ENCODE data around the gene SOX11. TPM values are rescaled to one million over a fixed set of nuclear protein-coding genes. Genes with fewer than 3 reads are reported as not detected.
"Not testable (repeated sequence)": the region's sequence is repeated elsewhere in the genome, so short reads cannot be mapped to it uniquely, and the experiment has no call there.

Gene SOX11
- not detected for total RNA-seq

DNA sequence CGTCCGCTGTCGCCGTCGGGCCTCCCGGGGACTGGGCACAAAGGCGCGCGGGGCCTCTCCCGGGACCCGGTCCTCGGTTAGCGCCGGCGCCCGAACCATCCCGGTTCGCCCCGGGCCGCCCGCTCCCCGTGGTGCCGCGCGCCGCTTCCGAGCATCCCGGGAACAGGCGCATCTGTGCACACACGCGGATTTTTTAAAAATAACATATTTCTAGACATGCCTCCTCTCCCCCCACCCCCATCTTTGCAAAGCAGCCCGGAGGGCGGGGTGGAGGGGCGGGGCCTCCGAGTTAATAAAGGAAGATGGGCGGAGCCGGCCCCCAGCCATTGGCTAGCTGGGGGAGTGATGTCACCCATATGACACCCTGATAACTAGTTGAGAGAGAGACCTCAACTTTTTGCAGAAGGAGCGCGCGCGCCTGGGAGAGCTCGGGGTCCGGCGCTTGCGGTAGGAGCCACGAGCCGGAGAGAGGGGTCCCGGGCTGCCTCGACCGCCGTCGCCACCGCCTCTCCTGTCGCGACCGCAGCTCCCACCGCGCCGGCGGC, at the start of gene SOX11:
Gene SOX11 (plus strand): TSS at position 400 of the 545 bp plus-strand sequence. CDS start 338 bp downstream, outside the sequence.
- Histone ChIP-seq H3K36me3 (no peaks in the 10 kb centered on the region), H3K9me3 (no peaks in the 10 kb centered on the region), H3K27me3 (replicated peaks; ENCODE audit: insufficient read depth) (peaks cover 9% of the 10 kb centered on the region), H3K27ac (no peak within 1 kb of the TSS), H3K4me3 (peak within 1 kb of the TSS; percentile 50), H3K4me1 (ENCODE audit: control insufficient read depth in 1 of 2, low read depth in 2 of 2) (peaks cover 7 to 25% of the 10 kb centered on the region in 2 donors)
- ATAC-seq (ENCODE audit: insufficient number of reproducible peaks, low FRiP score, low read depth) (no peak), DNase-seq (ENCODE audit: low spot score) (no peak)
- TF ChIP-seq CTCF (IDR thresholded peaks at IDR 0.05) = no peak

DNA sequence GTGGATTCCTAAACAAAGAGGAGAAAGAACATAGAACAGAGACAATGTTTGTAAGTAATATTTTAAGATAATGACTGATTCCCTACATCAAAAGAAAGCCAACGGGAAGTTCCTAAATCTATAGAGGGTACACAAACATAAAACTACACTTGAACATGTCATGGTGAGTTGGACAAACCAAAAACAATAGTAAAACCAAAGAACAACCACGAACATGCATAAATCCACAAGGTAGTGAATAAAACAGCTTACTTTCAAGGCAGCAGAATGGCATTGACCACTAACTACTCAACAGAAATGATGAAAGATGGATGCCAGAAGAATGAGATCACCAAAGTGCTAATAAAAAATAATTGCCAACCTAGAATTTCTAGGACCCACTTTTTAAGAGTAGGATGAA, 39.5 kb upstream of the SOX11 start:
- H3K4me1 ChIP-seq (ENCODE audit: control insufficient read depth in 1 of 2, low read depth in 2 of 2); H3K27ac ChIP-seq; H3K9me3 ChIP-seq; H3K36me3 ChIP-seq; DNase-seq (ENCODE audit: low spot score); ATAC-seq (ENCODE audit: insufficient number of reproducible peaks, low FRiP score, low read depth); H3K27me3 ChIP-seq (replicated peaks; ENCODE audit: insufficient read depth); H3K4me3 ChIP-seq: not testable (repeated sequence)

GRCh38 chr2:5653756-5654155, 38.4 kb upstream of the SOX11 start:
- not testable (repeated sequence) for H3K4me3 ChIP-seq; H3K27me3 ChIP-seq (replicated peaks; ENCODE audit: insufficient read depth); H3K9me3 ChIP-seq; H3K4me1 ChIP-seq (ENCODE audit: control insufficient read depth in 1 of 2, low read depth in 2 of 2); DNase-seq (ENCODE audit: low spot score); H3K36me3 ChIP-seq; H3K27ac ChIP-seq; ATAC-seq (ENCODE audit: insufficient number of reproducible peaks, low FRiP score, low read depth)

- DNase-seq (ENCODE audit: low spot score) (no peak), ATAC-seq (ENCODE audit: insufficient number of reproducible peaks, low FRiP score, low read depth) (no peak)
- TF ChIP-seq CTCF (IDR thresholded peaks at IDR 0.05) = no peak
- Histone ChIP-seq H3K27ac (no peak overlapping the region), H3K27me3 (replicated peaks; ENCODE audit: insufficient read depth) (no peaks in the 10 kb centered on the region), H3K36me3 (no peaks in the 10 kb centered on the region), H3K4me3 (no peak overlapping the region), H3K4me1 (ENCODE audit: control insufficient read depth in 1 of 2, low read depth in 2 of 2) (no peaks in the 10 kb centered on the region), H3K9me3 (no peaks in the 10 kb centered on the region)
These were observed 35.0 kb upstream of the SOX11 start for GRCh38 chr2:5657231-5657630.

- Histone ChIP-seq H3K4me1 (ENCODE audit: control insufficient read depth in 1 of 2, low read depth in 2 of 2) (no peaks in the 10 kb centered on the region), H3K36me3 (no peaks in the 10 kb centered on the region), H3K9me3 (no peaks in the 10 kb centered on the region), H3K4me3 (no peak overlapping the region), H3K27ac (no peak overlapping the region), H3K27me3 (replicated peaks; ENCODE audit: insufficient read depth) (no peaks in the 10 kb centered on the region)
- DNase-seq (ENCODE audit: low spot score) (no peak), ATAC-seq (ENCODE audit: insufficient number of reproducible peaks, low FRiP score, low read depth) (no peak)
- TF ChIP-seq CTCF (IDR thresholded peaks at IDR 0.05) = no peak
These were observed 31.6 kb upstream of the SOX11 start for GRCh38 chr2:5660591-5660990.

GRCh38 chr2:5661362-5661761, 30.8 kb upstream of the SOX11 start:
- H3K4me3 ChIP-seq = no peak overlapping the region
- no peaks in the 10 kb centered on the region for H3K27me3 ChIP-seq (replicated peaks; ENCODE audit: insufficient read depth)
- no peaks in the 10 kb centered on the region for H3K4me1 ChIP-seq (ENCODE audit: control insufficient read depth in 1 of 2, low read depth in 2 of 2)
- TF ChIP-seq CTCF (IDR thresholded peaks at IDR 0.05) = no peak
- ATAC-seq (ENCODE audit: insufficient number of reproducible peaks, low FRiP score, low read depth) (no peak), DNase-seq (ENCODE audit: low spot score) (no peak)
- no peaks in the 10 kb centered on the region for H3K9me3 ChIP-seq
- H3K36me3 ChIP-seq = no peaks in the 10 kb centered on the region
- H3K27ac ChIP-seq = no peak overlapping the region
